ENCODE data around the gene MMP15. TPM values are rescaled to one million over a fixed set of nuclear protein-coding genes. Genes with fewer than 3 reads are reported as not detected.
A peak's percentile ranks its signal among the peaks of the same experiment; 100 is the strongest.

The MMP15 gene
- total and polyA plus RNA-seq, 2 of the 13 experiments (the other 11 are each of a cell fraction or from before 2014, with no cell fraction given) = 35.2 to 44.9 TPM

GRCh38 chr16:57999971-58000705 is 25.4 kb upstream of the MMP15 start, which contains the start of gene ZNF319 (continued):
- TF ChIP-seq PRDM4 (CRISPR knock-in tag; IDR thresholded peaks at IDR 0.05; ENCODE audit: borderline replicate concordance) = no peak
- TF ChIP-seq THAP11 (CRISPR knock-in tag; IDR thresholded peaks at IDR 0.05) = peak; percentile 53; the same call in 1 of the 2 replicates
- no peak for TF ChIP-seq ZNF512 (CRISPR knock-in tag; IDR thresholded peaks at IDR 0.05)
- TF ChIP-seq KDM6A (CRISPR knock-in tag; IDR thresholded peaks at IDR 0.05; ENCODE audit: low read depth) = no peak
- TF ChIP-seq AGO2 (optimal IDR thresholded peaks at IDR 0.05; ENCODE audit: low read depth, low read length) = peak; percentile 51
- peak; percentile 27 for TF ChIP-seq ZNF883 (CRISPR knock-in tag; IDR thresholded peaks at IDR 0.05; ENCODE audit: not compliant biosample characterization)
- no peak for TF ChIP-seq ZC3H4 (CRISPR knock-in tag; IDR thresholded peaks at IDR 0.05; ENCODE audit: borderline replicate concordance)
- TF ChIP-seq ZNF570 (CRISPR knock-in tag; IDR thresholded peaks at IDR 0.05; ENCODE audit: borderline replicate concordance) = no peak
- no peak for TF ChIP-seq ZNF607 (CRISPR knock-in tag; IDR thresholded peaks at IDR 0.05; ENCODE audit: borderline replicate concordance)
- TF ChIP-seq ZNF784 (CRISPR knock-in tag; IDR thresholded peaks at IDR 0.05; ENCODE audit: borderline replicate concordance) = 0 out of 2 replicates have a peak, but pooled peaks have one; percentile 36
- TF ChIP-seq SUZ12 (IDR thresholded peaks at IDR 0.05; ENCODE audit: low read depth, low read length) = no peak
- TF ChIP-seq ZMAT5 (CRISPR knock-in tag; IDR thresholded peaks at IDR 0.05; ENCODE audit: borderline replicate concordance, low read depth) = no peak
- peak; percentile 83 for TF ChIP-seq ZNF841 (CRISPR knock-in tag; IDR thresholded peaks at IDR 0.05; ENCODE audit: borderline replicate concordance)
- peak; percentile 98 for TF ChIP-seq ZSCAN25 (CRISPR knock-in tag; IDR thresholded peaks at IDR 0.05)
- peak; percentile 83 for TF ChIP-seq CCDC6 (CRISPR knock-in tag; IDR thresholded peaks at IDR 0.05)
- peak; percentile 20; the same call in 1 of the 2 replicates for TF ChIP-seq MED13 (CRISPR knock-in tag; IDR thresholded peaks at IDR 0.05)
- TF ChIP-seq ZNF790 (CRISPR knock-in tag; IDR thresholded peaks at IDR 0.05; ENCODE audit: borderline replicate concordance) = 0 out of 2 replicates have a peak, but pooled peaks have one; percentile 49
- no peak for TF ChIP-seq SMARCE1 (IDR thresholded peaks at IDR 0.05; ENCODE audit: borderline replicate concordance)
- TF ChIP-seq ZNF777 (CRISPR knock-in tag; IDR thresholded peaks at IDR 0.05) = peak; percentile 38; the same call in 1 of the 2 replicates
- TF ChIP-seq ZNF768 (CRISPR knock-in tag; IDR thresholded peaks at IDR 0.05) = peak; percentile 70
- TF ChIP-seq ZFP82 (CRISPR knock-in tag; IDR thresholded peaks at IDR 0.05; ENCODE audit: borderline replicate concordance) = no peak

Measured in HepG2 (cell line).